K562 (cell line): ENCODE measurements around the gene LHB. TPM values are rescaled to one million over a fixed set of nuclear protein-coding genes. Genes with fewer than 3 reads are reported as not detected.

Source experiments
- CBX3 ChIP-seq, 2 experiments: IDR thresholded peaks; 1 replicate in 1 of 2; 2 replicates in 1 of 2; pipeline ENCODE4 v1.6.1; 2012; ENCODE audit warnings: inconsistent platforms in 2 of 2, low read length in 2 of 2, borderline replicate concordance in 1 of 2, control low read depth in 1 of 2
- CCNT2 ChIP-seq: IDR thresholded peaks from 2 replicates; pipeline ENCODE4 v1.6.1; 2011; ENCODE audit warnings: borderline replicate concordance, low read depth, mild to moderate bottlenecking, moderate library complexity, mixed read lengths, low read length; ENCODE audit not compliant: insufficient read length; ENCODE audit errors: extremely low read depth
- EHMT2 ChIP-seq: fragments of 450-650 bp; IDR thresholded peaks from 2 replicates; pipeline ENCODE4 v1.6.1; 2018; ENCODE audit warnings: antibody characterized with exemption
- EP300 ChIP-seq: IDR thresholded peaks from 2 replicates; pipeline ENCODE4 v1.6.1; 2012; ENCODE audit warnings: low read length, improper control_type of control experiment
- EWSR1 ChIP-seq: fragments of 450-650 bp; IDR thresholded peaks from 2 replicates; pipeline ENCODE4 v1.6.1; 2018; ENCODE audit warnings: borderline replicate concordance, mild to moderate bottlenecking, low read depth, moderate library complexity; ENCODE audit not compliant: partially characterized antibody
- EZH2 ChIP-seq: IDR thresholded peaks from 2 replicates; pipeline ENCODE4 v1.6.1; 2012; ENCODE audit warnings: low read depth, mild to moderate bottlenecking, inconsistent platforms, low read length, borderline replicate concordance
- FOS ChIP-seq: IDR thresholded peaks from 3 replicates; pipeline ENCODE4 v1.6.1; 2011; ENCODE audit not compliant: insufficient read length; ENCODE audit errors: extremely low read depth
- FOXP1 ChIP-seq: sonication (generic); formaldehyde crosslinking; IDR thresholded peaks from 2 replicates; pipeline ENCODE4 v1.8.0; 2022; ENCODE audit warnings: mild to moderate bottlenecking, missing genetic modification reagents
- GABPB1 ChIP-seq: sonication (generic); formaldehyde crosslinking; IDR thresholded peaks from 2 replicates; pipeline ENCODE4 v1.8.0; 2022; ENCODE audit warnings: mild to moderate bottlenecking, missing genetic modification reagents
- GATAD2B ChIP-seq: fragments of 450-650 bp; IDR thresholded peaks from 2 replicates; pipeline ENCODE4 v1.6.1; 2017; ENCODE audit warnings: mild to moderate bottlenecking, borderline replicate concordance
- MXI1 ChIP-seq: IDR thresholded peaks from 2 replicates; pipeline ENCODE4 v1.6.1; 2011; ENCODE audit warnings: low read depth, mild to moderate bottlenecking, improper control_type of control experiment, low read length
- NCOA4 ChIP-seq: fragments of 450-650 bp; IDR thresholded peaks from 2 replicates; pipeline ENCODE4 v1.6.1; 2018; ENCODE audit warnings: mild to moderate bottlenecking; ENCODE audit not compliant: partially characterized antibody
- NEUROD1 ChIP-seq: fragments of 150-350 bp; IDR thresholded peaks from 2 replicates; pipeline ENCODE4 v1.6.1; 2014; ENCODE audit warnings: borderline replicate concordance, low read length, low read depth; ENCODE audit not compliant: partially characterized antibody
- PCBP1 ChIP-seq: fragments of 200-400 bp; formaldehyde crosslinking; IDR thresholded peaks from 2 replicates; pipeline ENCODE4 v1.6.1; 2018; ENCODE audit warnings: mild to moderate bottlenecking, low read depth, low read length; ENCODE audit not compliant: poor library complexity, severe bottlenecking
- POLR2B ChIP-seq: fragments of 450-650 bp; IDR thresholded peaks from 2 replicates; pipeline ENCODE4 v1.6.1; 2018; ENCODE audit warnings: low read depth; ENCODE audit not compliant: partially characterized antibody
- PYGO2 ChIP-seq: fragments of 450-650 bp; IDR thresholded peaks from 2 replicates; pipeline ENCODE4 v1.6.1; 2016; ENCODE audit warnings: mild to moderate bottlenecking, missing genetic modification characterization, moderate library complexity, missing compliant biosample characterization
- SP2 ChIP-seq: IDR thresholded peaks from 2 replicates; pipeline ENCODE4 v1.6.1; 2011; ENCODE audit warnings: mild to moderate bottlenecking, low read depth, low read length, moderate library complexity; ENCODE audit not compliant: poor library complexity, severe bottlenecking; ENCODE audit errors: extremely low read depth
- TAF9B ChIP-seq: fragments of 450-650 bp; IDR thresholded peaks from 2 replicates; pipeline ENCODE4 v1.6.1; 2018; ENCODE audit warnings: mild to moderate bottlenecking; ENCODE audit not compliant: partially characterized antibody
- TBP ChIP-seq: optimal IDR thresholded peaks from 2 replicates; pipeline ENCODE3; 2011; ENCODE audit warnings: low read depth, low read length, improper control_type of control experiment
- ZNF239 ChIP-seq: fragments of 250-450 bp; sonication (Bioruptor Pico); IDR thresholded peaks from 2 replicates; pipeline ENCODE4 v1.4.0; 2020; ENCODE audit warnings: mild to moderate bottlenecking
- ZNF431 ChIP-seq: sonication (generic); formaldehyde crosslinking; IDR thresholded peaks from 2 replicates; pipeline ENCODE4 v1.8.0; 2022; ENCODE audit warnings: mild to moderate bottlenecking, missing genetic modification reagents
- ZNF444 ChIP-seq: fragments of 250-450 bp; sonication (Bioruptor Pico); IDR thresholded peaks from 2 replicates; pipeline ENCODE4 v1.4.0; 2020; ENCODE audit warnings: mild to moderate bottlenecking, moderate library complexity
- ZNF57 ChIP-seq: fragments of 450-650 bp; formaldehyde crosslinking; IDR thresholded peaks from 2 replicates; pipeline ENCODE4 v1.4.0; 2020; ENCODE audit warnings: mild to moderate bottlenecking, moderate library complexity
- polyA plus RNA-seq, 8 experiments: library from polyadenylated mRNA; depleted of rRNA in 4 of 8; stranded (reverse) in 5 of 8; unstranded in 3 of 8; fragments of >200 nt; fragmentation: Nextera tagmentation in 2 of 8; fragmentation: Illumina TruSeq in 1 of 8; extraction: Ambion mirVana in 2 of 8; extraction: Trizol in 1 of 8; gene quantifications; 2 replicates each; pipeline versions ENCODE4 v1.2.1 to v1.2.3, GENCODE V29; 2011 to 2014; ENCODE audit warnings: inconsistent platforms in 1 of 8, missing spikeins in 1 of 8
- total RNA-seq, 7 experiments: library from RNA; depleted of rRNA in 6 of 7; stranded (reverse); fragments of >200 nt in 6 of 7; fragmentation: Illumina TruSeq in 2 of 7; extraction: Trizol in 2 of 7; gene quantifications; 2 replicates each; pipeline versions ENCODE4 v1.2.1 to v1.2.3, GENCODE V29; 2011 to 2021; ENCODE audit warnings: low replicate concordance in 1 of 7
- TF ChIP-seq, protein P1 (sequence below): sonication (generic); formaldehyde crosslinking; IDR thresholded peaks from 2 replicates; pipeline ENCODE4 v1.9.0; 2022; ENCODE audit warnings: mild to moderate bottlenecking, missing genetic modification reagents
- TF ChIP-seq, protein P2 (sequence below): fragments of 250-450 bp; sonication (Bioruptor Pico); IDR thresholded peaks from 2 replicates; pipeline ENCODE4 v1.4.0; 2020; ENCODE audit warnings: mild to moderate bottlenecking, moderate library complexity
- TF ChIP-seq, protein P3 (sequence below): IDR thresholded peaks from 2 replicates; pipeline ENCODE4 v1.6.1; 2016; ENCODE audit warnings: missing genetic modification characterization, missing compliant biosample characterization

LHB gene
- total and polyA plus RNA-seq, 9 of the 15 experiments (the other 6 are each of a cell fraction or from before 2014, with no cell fraction given) = 0.54 TPM; not detected in 8

DNA sequence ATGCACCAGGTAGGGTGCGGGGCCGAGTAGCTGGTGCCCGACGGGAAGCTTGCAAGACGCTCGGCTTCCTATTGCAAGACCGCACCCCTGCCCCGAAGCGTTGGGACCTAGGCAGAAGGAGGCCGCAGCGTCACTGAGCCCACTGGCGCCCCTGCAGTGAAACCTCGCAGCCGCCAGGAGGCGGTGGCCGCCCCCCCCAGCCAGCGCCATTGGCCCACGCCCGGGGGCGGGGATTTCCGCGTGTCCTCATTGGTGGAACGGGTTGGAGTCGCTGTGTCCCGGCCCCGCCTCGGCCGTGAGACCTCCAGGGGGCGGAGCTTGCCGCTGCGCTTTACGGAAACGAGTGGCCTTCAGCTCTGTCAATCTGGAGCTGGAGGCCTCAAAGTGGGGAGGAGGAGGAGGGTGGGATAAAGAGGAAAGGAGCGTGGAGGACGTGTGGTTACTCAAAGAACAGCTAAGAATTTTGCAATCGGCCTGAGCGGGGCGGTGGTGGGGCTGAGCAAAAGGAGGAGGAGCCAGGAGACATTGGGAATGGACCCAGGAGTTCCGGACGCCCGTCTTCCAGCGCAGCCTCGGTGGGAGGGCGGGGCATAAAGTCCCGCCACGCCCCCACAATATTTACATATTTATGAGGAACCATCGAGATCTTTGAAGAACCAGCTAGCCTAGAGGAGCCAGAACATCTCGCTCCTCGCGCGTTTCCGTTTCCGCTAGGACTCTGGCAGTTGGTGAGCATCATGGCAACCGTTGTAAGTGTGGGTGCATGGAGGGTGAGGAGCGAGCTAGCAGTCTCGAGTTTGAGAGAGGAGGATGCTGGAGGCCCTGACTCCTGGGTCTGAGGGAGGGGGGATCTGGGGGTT, 23.5 kb downstream of the LHB start, which contains the start of the genes GYS1 and RUVBL2 (continued):
- TF ChIP-seq SP2 (peak; percentile 93), EWSR1 (no peak), PYGO2 (tag) (no peak), MXI1 (no peak; the same call in none of the 2 replicates), NCOA4 (no peak), TAF9B (no peak), EP300 (peak; percentile 85), POLR2B (peak; percentile 94), FOXP1 (CRISPR knock-in tag) (0 out of 2 replicates have a peak, but pooled peaks have one; percentile 62), GATAD2B (no peak), EHMT2 (no peak), ZNF57 (CRISPR knock-in tag) (no peak), CBX3 (IDR thresholded peaks at IDR 0.05; ENCODE audit: borderline replicate concordance in 1 of 2, low read length in 2 of 2) (no peak), ZNF239 (CRISPR knock-in tag) (no peak), CCNT2 (peak; percentile 89), ZNF431 (CRISPR knock-in tag) (no peak), TBP (peak; percentile 73), PCBP1 (peak; percentile 77), FOS (peak; percentile 89), NEUROD1 (peak; percentile 77), GABPB1 (peak; percentile 93), EZH2 (no peak), ZNF444 (no peak)
- TF ChIP-seq, protein P1, sequence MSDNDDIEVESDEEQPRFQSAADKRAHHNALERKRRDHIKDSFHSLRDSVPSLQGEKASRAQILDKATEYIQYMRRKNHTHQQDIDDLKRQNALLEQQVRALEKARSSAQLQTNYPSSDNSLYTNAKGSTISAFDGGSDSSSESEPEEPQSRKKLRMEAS (CRISPR knock-in tag) = peak; percentile 28; the same call in 1 of the 2 replicates
- TF ChIP-seq, protein P2, sequence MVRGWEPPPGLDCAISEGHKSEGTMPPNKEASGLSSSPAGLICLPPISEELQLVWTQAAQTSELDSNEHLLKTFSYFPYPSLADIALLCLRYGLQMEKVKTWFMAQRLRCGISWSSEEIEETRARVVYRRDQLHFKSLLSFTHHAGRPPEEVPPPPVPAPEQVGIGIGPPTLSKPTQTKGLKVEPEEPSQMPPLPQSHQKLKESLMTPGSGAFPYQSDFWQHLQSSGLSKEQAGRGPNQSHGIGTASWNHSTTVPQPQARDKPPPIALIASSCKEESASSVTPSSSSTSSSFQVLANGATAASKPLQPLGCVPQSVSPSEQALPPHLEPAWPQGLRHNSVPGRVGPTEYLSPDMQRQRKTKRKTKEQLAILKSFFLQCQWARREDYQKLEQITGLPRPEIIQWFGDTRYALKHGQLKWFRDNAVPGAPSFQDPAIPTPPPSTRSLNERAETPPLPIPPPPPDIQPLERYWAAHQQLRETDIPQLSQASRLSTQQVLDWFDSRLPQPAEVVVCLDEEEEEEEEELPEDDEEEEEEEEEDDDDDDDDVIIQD (CRISPR knock-in tag) = no peak
- TF ChIP-seq, protein P3, sequence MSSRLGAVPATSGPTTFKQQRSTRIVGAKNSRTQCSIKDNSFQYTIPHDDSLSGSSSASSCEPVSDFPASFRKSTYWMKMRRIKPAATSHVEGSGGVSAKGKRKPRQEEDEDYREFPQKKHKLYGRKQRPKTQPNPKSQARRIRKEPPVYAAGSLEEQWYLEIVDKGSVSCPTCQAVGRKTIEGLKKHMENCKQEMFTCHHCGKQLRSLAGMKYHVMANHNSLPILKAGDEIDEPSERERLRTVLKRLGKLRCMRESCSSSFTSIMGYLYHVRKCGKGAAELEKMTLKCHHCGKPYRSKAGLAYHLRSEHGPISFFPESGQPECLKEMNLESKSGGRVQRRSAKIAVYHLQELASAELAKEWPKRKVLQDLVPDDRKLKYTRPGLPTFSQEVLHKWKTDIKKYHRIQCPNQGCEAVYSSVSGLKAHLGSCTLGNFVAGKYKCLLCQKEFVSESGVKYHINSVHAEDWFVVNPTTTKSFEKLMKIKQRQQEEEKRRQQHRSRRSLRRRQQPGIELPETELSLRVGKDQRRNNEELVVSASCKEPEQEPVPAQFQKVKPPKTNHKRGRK = no peak
